Esophagus squamous epithelium (tissue), 4 donors: ENCODE measurements around the gene CCDC201.
"Not testable (repeated sequence)": the region's sequence is repeated elsewhere in the genome, so short reads cannot be mapped to it uniquely, and the experiment has no call there.

Experiments used
- POLR2A ChIP-seq, 4 donors: fragments of 450-650 bp; IDR thresholded peaks; one replicate each; pipeline ENCODE4 v1.6.1; 2017; ENCODE audit warnings: antibody characterized with exemption in 4 of 4, mild to moderate bottlenecking in 4 of 4, moderate library complexity in 3 of 4
- TF ChIP-seq, protein P1 (sequence below), 6 experiments: fragments of 450-650 bp in 4 of 6; fragments of 200-600 bp in 2 of 6; sonication (generic) in 2 of 6; IDR thresholded peaks; one replicate each; pipeline ENCODE4 v1.5.1; 2016 to 2019; ENCODE audit warnings: antibody characterized with exemption in 6 of 6, mild to moderate bottlenecking in 4 of 6, moderate library complexity in 4 of 6

DNA sequence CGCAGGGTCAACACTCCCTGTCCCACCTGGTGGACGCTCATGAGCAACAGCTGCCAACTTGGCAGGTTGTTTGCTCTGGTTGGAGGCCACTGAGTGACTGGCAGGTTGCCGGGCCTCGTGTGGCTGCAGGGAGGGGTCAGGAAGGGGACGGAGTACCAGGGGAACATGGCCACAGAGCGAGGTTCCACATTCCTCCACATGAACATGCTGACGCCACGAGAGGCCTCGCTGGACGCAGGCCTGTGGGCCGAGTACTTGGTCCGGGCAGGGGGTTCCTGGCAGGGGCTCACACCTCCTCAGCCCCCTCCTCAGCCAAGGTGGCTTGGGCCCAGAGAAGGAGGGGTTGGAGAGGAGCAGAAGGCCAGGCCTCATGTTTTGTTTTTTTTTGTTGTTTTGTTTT is 54.1 kb downstream of the CCDC201 start:
- not testable (repeated sequence) for TF ChIP-seq POLR2A (IDR thresholded peaks at IDR 0.05)
- TF ChIP-seq, protein P1, sequence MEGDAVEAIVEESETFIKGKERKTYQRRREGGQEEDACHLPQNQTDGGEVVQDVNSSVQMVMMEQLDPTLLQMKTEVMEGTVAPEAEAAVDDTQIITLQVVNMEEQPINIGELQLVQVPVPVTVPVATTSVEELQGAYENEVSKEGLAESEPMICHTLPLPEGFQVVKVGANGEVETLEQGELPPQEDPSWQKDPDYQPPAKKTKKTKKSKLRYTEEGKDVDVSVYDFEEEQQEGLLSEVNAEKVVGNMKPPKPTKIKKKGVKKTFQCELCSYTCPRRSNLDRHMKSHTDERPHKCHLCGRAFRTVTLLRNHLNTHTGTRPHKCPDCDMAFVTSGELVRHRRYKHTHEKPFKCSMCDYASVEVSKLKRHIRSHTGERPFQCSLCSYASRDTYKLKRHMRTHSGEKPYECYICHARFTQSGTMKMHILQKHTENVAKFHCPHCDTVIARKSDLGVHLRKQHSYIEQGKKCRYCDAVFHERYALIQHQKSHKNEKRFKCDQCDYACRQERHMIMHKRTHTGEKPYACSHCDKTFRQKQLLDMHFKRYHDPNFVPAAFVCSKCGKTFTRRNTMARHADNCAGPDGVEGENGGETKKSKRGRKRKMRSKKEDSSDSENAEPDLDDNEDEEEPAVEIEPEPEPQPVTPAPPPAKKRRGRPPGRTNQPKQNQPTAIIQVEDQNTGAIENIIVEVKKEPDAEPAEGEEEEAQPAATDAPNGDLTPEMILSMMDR (IDR thresholded peaks at IDR 0.05): not testable (repeated sequence)
